GM12891 (cell line): ENCODE results near the gene ANKAR.

Experiments used
- PAX5 ChIP-seq: IDR thresholded peaks from 2 replicates; pipeline ENCODE4 v1.6.1; 2011; ENCODE audit warnings: low read length, moderate library complexity, mild to moderate bottlenecking; ENCODE audit not compliant: insufficient read depth, severe bottlenecking
- POLR2A ChIP-seq: IDR thresholded peaks from 2 replicates; pipeline ENCODE4 v1.6.1; 2011; ENCODE audit warnings: low read depth, low read length, control low read depth
- POLR2AphosphoS5 ChIP-seq: IDR thresholded peaks from 2 replicates; pipeline ENCODE4 v1.6.1; 2011; ENCODE audit warnings: low read depth, low read length, control low read depth
- POU2F2 ChIP-seq: IDR thresholded peaks from 2 replicates; pipeline ENCODE4 v1.6.1; 2011; ENCODE audit warnings: low read depth, mild to moderate bottlenecking, control low read depth, low read length, moderate library complexity
- SPI1 ChIP-seq: IDR thresholded peaks from 2 replicates; pipeline ENCODE4 v1.6.1; 2011; ENCODE audit warnings: low read depth, low read length, control low read depth
- TAF1 ChIP-seq: IDR thresholded peaks from 2 replicates; pipeline ENCODE4 v1.6.1; 2011; ENCODE audit warnings: low read depth, low read length, control low read depth

- no peak for TF ChIP-seq POLR2A
- no peak for TF ChIP-seq POLR2AphosphoS5
- no peak for TF ChIP-seq TAF1
- TF ChIP-seq POU2F2, result no peak
- TF ChIP-seq SPI1, result no peak
- TF ChIP-seq PAX5, result no peak
Measured at GRCh38 chr2:189696223-189696622, 21.8 kb downstream of the ANKAR start.
